Chondrocyte (in vitro differentiated cells): Measurements from ENCODE around the gene CCDC154. TPM values are rescaled to one million over a fixed set of nuclear protein-coding genes. Genes with fewer than 3 reads are reported as not detected.
A peak's percentile ranks its signal among the peaks of the same experiment; 100 is the strongest.

ENCODE experiments used
- DNase-seq: peaks from one replicate; pipeline ENCODE4 v3.0.0; 2021; ENCODE audit warnings: mixed read lengths, low spot score
- H3K27ac Mint-ChIP-seq: one replicate; pipeline ENCODE4 v1.8.0; 2021; ENCODE audit warnings: mild to moderate bottlenecking, moderate library complexity, mixed read lengths; ENCODE audit not compliant: unreplicated experiment
- H3K27me3 Mint-ChIP-seq: 2 replicates; pipeline ENCODE4 v1.8.0; 2021; ENCODE audit warnings: low read depth, mixed read lengths
- H3K36me3 Mint-ChIP-seq: 2 replicates; pipeline ENCODE4 v1.8.0; 2021; ENCODE audit warnings: low read depth, mixed read lengths
- H3K4me1 Mint-ChIP-seq: 2 replicates; pipeline ENCODE4 v1.8.0; 2021; ENCODE audit warnings: low read depth, mild to moderate bottlenecking, mixed read lengths
- H3K4me3 Mint-ChIP-seq: one replicate; pipeline ENCODE4 v1.8.0; 2021; ENCODE audit warnings: mild to moderate bottlenecking, moderate library complexity, mixed read lengths; ENCODE audit not compliant: unreplicated experiment
- H3K9me3 Mint-ChIP-seq: 2 replicates; pipeline ENCODE4 v1.8.0; 2021; ENCODE audit warnings: low read depth, mixed read lengths
- CTCF ChIP-seq: fragments of 200-600 bp; sonication (generic); IDR thresholded peaks from 2 replicates; pipeline ENCODE4 v1.5.0; 2021; ENCODE audit warnings: antibody characterized with exemption, mild to moderate bottlenecking, moderate library complexity
- total RNA-seq: library from RNA; stranded (reverse); gene quantifications from 3 replicates; pipeline ENCODE4 v1.2.1, GENCODE V29; 2021

Gene CCDC154
- total RNA-seq, 1 donor from 2014 or later: 1.3 TPM

GRCh38 chr16:1429631-1430030, 14.7 kb downstream of the CCDC154 start:
- Mint-ChIP-seq H3K36me3 (no peaks in the 10 kb centered on the region), H3K4me3 (no peak overlapping the region), H3K9me3 (no peaks in the 10 kb centered on the region), H3K4me1 (no peaks in the 10 kb centered on the region), H3K27ac (no peak overlapping the region), H3K27me3 (peaks cover 4% of the 10 kb centered on the region)
- TF ChIP-seq CTCF: no peak
- no peak for DNase-seq

- Mint-ChIP-seq H3K27me3 (peaks cover 4% of the 10 kb centered on the region), H3K27ac (no peak overlapping the region), H3K9me3 (no peaks in the 10 kb centered on the region), H3K36me3 (no peaks in the 10 kb centered on the region), H3K4me1 (no peaks in the 10 kb centered on the region), H3K4me3 (no peak overlapping the region)
- no peak for DNase-seq
- no peak for TF ChIP-seq CTCF
Measured at GRCh38 chr16:1429012-1429411, 15.3 kb downstream of the CCDC154 start.

GRCh38 chr16:1428511-1428910, 15.8 kb downstream of the CCDC154 start:
- no peak for DNase-seq
- H3K4me3 Mint-ChIP-seq: no peak overlapping the region

GRCh38 chr16:1427473-1428461, 16.6 kb downstream of the CCDC154 start:
- H3K4me3 Mint-ChIP-seq: no peak overlapping the region
- no peak for DNase-seq
- H3K36me3 Mint-ChIP-seq: no peaks in the 10 kb centered on the region
- no peak for TF ChIP-seq CTCF
- H3K27me3 Mint-ChIP-seq: peaks cover 4% of the 10 kb centered on the region
- H3K9me3 Mint-ChIP-seq: no peaks in the 10 kb centered on the region
- H3K4me1 Mint-ChIP-seq: no peaks in the 10 kb centered on the region
- no peak overlapping the region for H3K27ac Mint-ChIP-seq

More at GRCh38 chr16:1428511-1428910, 15.8 kb downstream of the CCDC154 start:
- Mint-ChIP-seq H3K27ac (no peak overlapping the region), H3K9me3 (no peaks in the 10 kb centered on the region), H3K36me3 (no peaks in the 10 kb centered on the region), H3K27me3 (peaks cover 4% of the 10 kb centered on the region), H3K4me1 (no peaks in the 10 kb centered on the region)
- peak; percentile 50 for TF ChIP-seq CTCF

GRCh38 chr16:1426734-1427471, 17.5 kb downstream of the CCDC154 start:
- H3K36me3 Mint-ChIP-seq: no peaks in the 10 kb centered on the region
- no peaks in the 10 kb centered on the region for H3K9me3 Mint-ChIP-seq
- no peaks in the 10 kb centered on the region for H3K27me3 Mint-ChIP-seq
- no peak for DNase-seq
- no peak overlapping the region for H3K27ac Mint-ChIP-seq
- TF ChIP-seq CTCF: no peak
- no peak overlapping the region for H3K4me3 Mint-ChIP-seq
- H3K4me1 Mint-ChIP-seq: peaks cover 5% of the 10 kb centered on the region
